Measurements from ENCODE around the gene RSBN1. TPM values are rescaled to one million over a fixed set of nuclear protein-coding genes. Genes with fewer than 3 reads are reported as not detected.

Gene RSBN1
- total RNA-seq: 51.0 TPM

GRCh38 chr1:113811888-113812660 is at the start of gene RSBN1:
RSBN1 (minus strand) TSS chr1:113812476; CDS start chr1:113812412, 64 bp downstream.

GRCh38 chr1:113759333-113760101 is 52.8 kb downstream of the RSBN1 start, which contains the start of gene PHTF1:
PHTF1 (minus strand) TSS chr1:113759486; CDS start chr1:113758703, 783 bp downstream.

Other genes with a start within 250 kb of the RSBN1 start
- 59.8 TPM for gene PHTF1, start 53.0 kb downstream of the RSBN1 start, total RNA-seq
- 0.63 TPM for gene PTPN22, start 59.2 kb upstream of the RSBN1 start, total RNA-seq
- gene BCL2L15, start 75.1 kb upstream of the RSBN1 start, total RNA-seq: 3.8 TPM
- 56.0 TPM for gene AP4B1, start 92.3 kb upstream of the RSBN1 start, total RNA-seq
- gene DCLRE1B, start 92.8 kb upstream of the RSBN1 start, total RNA-seq: 7.5 TPM
- gene HIPK1, start 116.8 kb upstream of the RSBN1 start, total RNA-seq: 48.5 TPM
- 8.1 TPM for gene OLFML3, start 167.0 kb upstream of the RSBN1 start, total RNA-seq